ENCODE measurements around the gene BMX.
A peak's percentile ranks its signal among the peaks of the same experiment; 100 is the strongest.

BMX gene

GRCh38 chrX:15500497-15500966 is at the start of gene BMX:
TSS of gene BMX (plus strand) at chrX:15500807. CDS start at chrX:15508354, 7,547 bp downstream.
- no peak for DNase-seq

- DNase-seq, result no peak
These were observed 48.7 kb upstream of the BMX start for GRCh38 chrX:15451913-15452312.

- no peak for DNase-seq
These were observed 35.9 kb upstream of the BMX start for GRCh38 chrX:15464704-15465103.

DNA sequence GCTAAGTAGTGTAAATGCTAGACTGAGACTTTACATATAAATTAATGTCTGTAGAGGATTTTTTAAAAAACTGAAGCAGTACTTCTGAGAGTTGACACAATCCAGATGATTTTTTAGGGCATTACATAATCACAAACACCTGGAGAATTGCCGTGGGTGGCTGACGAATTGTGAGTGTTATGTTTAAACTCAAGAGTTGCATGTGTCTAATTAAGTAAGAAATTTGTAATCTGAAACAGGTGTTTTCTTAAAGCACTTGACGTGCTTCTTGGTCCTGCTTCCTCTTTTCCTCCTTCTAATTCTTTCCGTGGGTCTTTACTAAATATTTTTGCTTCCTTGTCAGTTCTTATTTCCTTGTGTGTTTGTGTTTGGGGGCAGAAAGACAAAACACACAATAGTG is 35.3 kb upstream of the BMX start:
- DNase-seq, result no peak

DNA sequence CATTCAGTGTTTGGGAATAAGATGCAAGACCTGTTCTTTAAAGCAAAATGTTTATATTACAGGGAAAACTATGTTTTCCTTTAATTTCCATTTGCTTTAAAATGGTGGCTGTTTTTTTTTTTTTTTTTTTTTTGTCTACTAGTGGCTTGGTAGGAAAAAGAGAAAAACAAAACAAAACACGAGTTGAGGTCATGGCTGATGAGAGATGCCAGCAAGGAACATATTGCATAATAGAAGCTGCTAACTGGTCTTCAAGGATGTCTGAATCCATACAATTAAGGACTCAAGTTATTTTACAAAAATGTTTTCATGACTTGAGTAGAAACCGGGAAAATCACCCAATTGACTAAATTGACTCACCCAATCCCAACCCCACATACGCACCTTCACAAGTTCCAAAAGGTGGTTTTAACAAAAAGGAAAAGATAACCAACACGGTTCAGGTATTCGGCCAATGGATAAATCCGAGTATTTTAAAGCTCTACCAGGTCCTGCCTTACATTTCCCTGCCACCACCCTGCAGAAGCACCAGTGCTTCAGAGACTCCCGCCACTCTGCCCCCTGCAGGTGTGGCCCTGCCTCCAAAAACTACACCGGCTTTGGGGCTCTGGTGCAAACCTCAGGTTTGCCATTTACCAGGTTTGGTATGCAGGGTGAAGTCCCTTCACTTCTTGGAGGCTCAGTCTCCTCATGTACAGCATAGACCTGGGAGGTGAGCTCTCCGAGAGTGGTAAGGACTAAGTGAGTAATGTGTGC is 34.5 kb upstream of the BMX start:
- DNase-seq, result no peak

- no peak for DNase-seq
These were observed 32.6 kb upstream of the BMX start for GRCh38 chrX:15468036-15468435.

DNA sequence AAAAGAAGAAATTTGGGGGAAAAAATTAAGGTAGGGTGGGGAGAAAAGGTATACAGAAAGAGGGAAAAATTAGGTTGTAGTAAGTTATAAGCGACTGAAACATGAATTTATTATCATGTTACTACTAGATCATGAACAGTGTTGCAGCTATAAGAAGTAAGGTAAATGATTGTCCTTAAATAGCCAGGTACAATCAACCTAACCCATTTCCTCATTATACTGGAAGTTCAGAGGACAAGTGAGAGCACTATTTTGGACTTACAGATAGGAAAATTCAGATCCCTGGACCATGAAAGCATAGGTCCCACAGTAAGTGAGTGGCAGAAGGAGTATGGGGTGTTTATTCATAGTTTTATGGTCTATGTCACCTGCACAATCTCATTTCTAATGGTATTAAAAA is 31.0 kb upstream of the BMX start:
- no peak for DNase-seq

- DNase-seq, result peak; percentile 29
These were observed 29.6 kb upstream of the BMX start for GRCh38 chrX:15471028-15471427.

DNA sequence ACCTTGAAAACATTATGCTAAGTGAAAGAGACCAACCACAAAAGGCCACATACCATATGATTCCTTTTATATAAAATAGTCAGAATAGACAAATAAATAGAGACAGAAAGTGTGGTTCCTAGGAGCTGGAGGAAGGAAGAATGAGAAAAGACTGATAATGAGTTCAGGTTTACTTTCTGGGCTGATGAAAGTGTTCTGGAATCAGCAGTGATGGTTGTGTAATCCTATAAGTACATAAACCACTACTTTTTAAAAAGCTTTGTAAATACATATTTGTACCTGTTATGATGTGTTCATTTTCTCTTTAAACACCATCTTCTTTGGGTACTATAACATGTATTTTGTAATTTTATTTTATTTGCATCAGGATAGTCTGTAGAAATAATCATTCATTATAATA is 28.1 kb upstream of the BMX start:
- no peak for DNase-seq

DNA sequence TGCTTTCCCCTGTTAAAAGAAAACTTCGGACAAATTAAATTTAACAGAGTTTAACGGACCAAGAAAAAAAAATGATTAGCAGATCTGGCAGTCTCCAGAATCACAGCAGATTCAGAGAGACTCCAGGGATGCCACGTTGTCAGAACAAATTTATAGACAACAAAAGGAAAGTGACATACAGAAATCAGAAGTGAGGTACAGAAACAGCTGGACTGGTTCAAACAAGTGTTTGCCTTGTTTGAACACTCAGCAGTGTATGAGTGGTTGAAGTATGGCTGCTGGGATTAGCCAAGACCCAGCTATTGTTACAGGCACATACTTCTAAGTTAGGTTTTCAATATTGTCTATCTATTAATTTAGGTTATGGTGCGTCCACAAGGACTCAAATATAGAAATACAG is 26.6 kb upstream of the BMX start:
- DNase-seq, result no peak

GRCh38 chrX:15475021-15475420 is 25.6 kb upstream of the BMX start:
- DNase-seq, result no peak

GRCh38 chrX:15475486-15475885 is 25.1 kb upstream of the BMX start:
- no peak for DNase-seq

DNA sequence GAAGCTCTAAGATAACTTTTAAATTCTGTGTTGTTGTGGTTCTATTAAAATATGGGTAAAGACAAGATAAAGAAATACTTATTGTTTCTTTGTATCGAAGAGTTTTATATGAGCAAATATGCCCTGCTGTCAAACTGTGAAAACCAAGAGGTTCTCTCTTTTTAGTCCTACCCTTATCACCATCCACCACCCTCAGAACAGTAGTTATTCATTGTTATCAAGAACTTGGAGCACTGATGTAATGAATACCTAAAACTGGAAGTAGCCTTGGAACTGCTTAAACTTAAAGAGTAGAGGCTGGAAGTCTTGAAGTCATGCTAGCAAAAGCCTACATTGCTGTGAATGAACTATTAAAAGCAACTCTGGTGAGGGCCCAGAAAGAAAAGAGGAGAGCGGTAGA is 16.7 kb upstream of the BMX start:
- DNase-seq, result no peak

DNA sequence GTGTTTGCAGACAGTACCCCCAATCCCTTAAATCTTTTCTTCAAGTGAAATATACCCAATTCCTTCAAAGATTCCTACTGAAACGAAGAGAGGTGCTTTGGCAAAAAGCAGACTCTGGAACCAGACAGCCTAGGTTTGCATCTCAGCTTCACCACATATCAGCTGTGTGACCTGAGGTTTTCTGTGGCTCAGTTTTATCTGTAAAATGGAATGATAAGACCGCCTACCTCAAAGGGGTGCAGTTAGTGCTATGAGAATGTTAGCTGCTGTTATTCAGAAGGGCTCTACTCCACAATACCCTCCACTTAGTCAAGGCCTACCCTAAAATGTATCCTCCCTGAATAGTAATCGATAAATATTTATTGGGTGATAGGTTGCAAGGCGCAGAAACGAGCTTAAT is 8.1 kb upstream of the BMX start:
- DNase-seq, result no peak

- peak; percentile 31 for DNase-seq
These were observed 7.3 kb upstream of the BMX start, which contains the start of gene PIR for GRCh38 chrX:15493118-15493962. TSS of gene PIR (minus strand) at chrX:15493333. CDS start at chrX:15491257, 2,076 bp downstream.

- no peak for DNase-seq
These were observed 4.8 kb upstream of the BMX start for GRCh38 chrX:15495801-15496200.

- no peak for DNase-seq
These were observed 3.8 kb upstream of the BMX start for GRCh38 chrX:15496824-15497223.

DNA sequence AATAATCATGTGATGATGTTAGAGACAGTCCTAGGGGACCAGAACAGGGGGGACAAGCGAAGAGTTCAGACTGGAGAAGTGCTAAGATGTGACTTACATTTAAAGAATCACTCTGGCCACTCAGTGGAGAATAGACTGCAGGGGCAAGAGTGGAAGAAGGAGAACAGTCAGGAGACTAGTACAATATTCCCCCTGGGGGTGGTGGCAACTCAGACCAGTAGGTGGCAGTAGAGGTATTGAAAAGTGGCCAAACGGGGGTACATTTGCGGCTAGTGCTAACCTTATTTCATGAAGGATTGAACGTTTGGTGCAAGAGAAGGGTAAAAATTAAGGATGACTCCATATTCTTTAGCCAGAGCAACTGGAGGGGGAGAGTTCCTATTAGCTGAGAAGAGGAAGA is 2.7 kb upstream of the BMX start:
- no peak for DNase-seq

DNA sequence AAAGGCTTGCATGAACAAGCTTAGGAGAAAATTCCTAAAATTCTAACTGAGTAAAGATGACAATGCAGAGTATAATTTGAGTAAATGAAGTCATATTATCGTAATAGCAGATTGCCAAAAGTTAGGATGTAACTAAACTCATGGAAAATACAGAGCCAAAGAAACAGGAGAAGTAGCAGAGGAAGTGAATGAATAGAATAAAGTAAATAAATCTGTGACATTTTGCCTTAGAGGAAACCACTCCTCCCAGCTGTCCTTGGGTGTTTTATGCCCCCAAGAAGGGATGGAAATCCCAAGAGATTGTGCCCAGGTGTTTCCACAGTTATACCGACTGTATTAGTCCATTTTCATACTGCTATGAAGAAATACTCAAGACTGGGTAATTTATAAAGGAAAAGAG is 1.9 kb upstream of the BMX start:
- DNase-seq, result no peak

DNA sequence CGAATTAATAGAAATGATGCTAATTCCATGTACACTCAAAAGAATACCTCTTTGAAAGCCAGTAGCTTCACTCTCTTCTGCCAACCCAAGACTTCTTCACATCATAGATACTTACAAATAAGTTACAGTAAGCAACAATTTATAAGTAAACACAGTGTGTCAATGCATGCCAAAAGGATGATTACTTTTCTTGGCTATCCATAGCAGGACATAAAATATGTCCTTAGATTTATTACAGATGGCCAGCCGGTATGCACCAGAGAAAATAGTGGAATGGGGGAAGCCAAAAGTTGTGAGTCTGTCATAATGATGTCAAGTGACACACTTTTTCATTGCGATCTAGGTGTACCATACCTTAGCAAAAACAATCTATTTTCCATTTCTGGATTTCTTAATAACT is 631 bp upstream of the BMX start:
- no peak for DNase-seq

GRCh38 chrX:15501506-15501905 is 899 bp downstream of the BMX start:
- no peak for DNase-seq

DNA sequence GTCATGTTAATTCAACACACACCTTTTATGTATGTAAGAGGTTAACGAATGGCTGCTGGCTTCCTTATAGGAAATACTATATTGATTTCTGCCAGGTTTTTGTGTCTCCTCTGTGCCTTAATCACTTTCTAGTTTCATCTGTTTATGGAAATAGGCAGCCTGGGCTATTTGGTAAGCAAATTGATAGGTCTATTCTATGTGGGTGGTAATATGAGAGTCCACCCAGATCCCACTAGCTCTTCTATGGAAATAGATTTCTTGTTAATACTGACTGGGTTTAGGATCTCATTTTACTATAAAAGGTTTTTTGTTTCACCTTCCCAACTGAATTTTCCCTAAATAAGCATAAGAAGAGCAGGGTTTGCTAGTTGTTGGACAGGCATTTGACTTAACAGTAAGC is 4.1 kb downstream of the BMX start:
- no peak for DNase-seq

- no peak for DNase-seq
These were observed 4.5 kb downstream of the BMX start for GRCh38 chrX:15505101-15505500.

DNA sequence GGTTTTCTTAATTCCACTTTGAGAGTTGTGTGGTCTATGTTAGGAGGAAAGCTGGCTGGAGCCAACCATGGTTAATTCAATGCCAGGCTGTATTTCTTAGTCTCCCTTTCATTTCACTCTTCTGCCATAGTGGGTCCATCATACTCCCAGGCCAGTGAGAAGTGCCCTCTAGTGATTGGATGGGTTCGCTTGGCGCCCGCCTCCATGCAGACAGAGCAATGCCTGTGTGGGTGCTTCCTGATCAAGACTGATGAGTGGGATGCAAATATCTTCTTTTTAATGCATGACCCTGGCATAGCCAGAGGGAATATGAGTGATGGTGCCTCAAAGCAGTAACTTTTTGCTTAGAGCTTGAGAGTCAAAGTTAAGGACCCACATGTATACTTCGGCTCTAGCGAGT is 6.4 kb downstream of the BMX start:
- no peak for DNase-seq
